Measurements from ENCODE around the gene ABLIM1.

Gene ABLIM1

GRCh38 chr10:114391599-114391998, 266.5 kb downstream of the ABLIM1 start:
- no peak for DNase-seq (ENCODE audit: low spot score)

GRCh38 chr10:114389426-114389825, 268.6 kb downstream of the ABLIM1 start:
- DNase-seq (ENCODE audit: low spot score) = no peak

GRCh38 chr10:114388275-114388674, 269.8 kb downstream of the ABLIM1 start:
- DNase-seq (ENCODE audit: low spot score) = no peak

- DNase-seq (ENCODE audit: low spot score) = no peak
These were observed 270.3 kb downstream of the ABLIM1 start for GRCh38 chr10:114387784-114388183.

GRCh38 chr10:114386452-114386851, 271.6 kb downstream of the ABLIM1 start:
- no peak for DNase-seq (ENCODE audit: low spot score)

GRCh38 chr10:114385557-114385956, 272.5 kb downstream of the ABLIM1 start:
- DNase-seq (ENCODE audit: low spot score) = no peak

GRCh38 chr10:114384601-114385000, 273.5 kb downstream of the ABLIM1 start:
- no peak for DNase-seq (ENCODE audit: low spot score)

- no peak for DNase-seq (ENCODE audit: low spot score)
These were observed 273.9 kb downstream of the ABLIM1 start for GRCh38 chr10:114384181-114384580.
